H1 (cell line): ENCODE results near the gene TMEM127. TPM values are rescaled to one million over a fixed set of nuclear protein-coding genes. Genes with fewer than 3 reads are reported as not detected.
A peak's percentile ranks its signal among the peaks of the same experiment; 100 is the strongest.

Experiments
- CREB1 ChIP-seq: IDR thresholded peaks from 2 replicates; pipeline ENCODE4 v1.6.1; 2012; ENCODE audit warnings: inconsistent platforms
- FOSL1 ChIP-seq: IDR thresholded peaks from 2 replicates; pipeline ENCODE4 v1.6.1; 2011; ENCODE audit warnings: mild to moderate bottlenecking, low read depth, low read length, moderate library complexity; ENCODE audit not compliant: insufficient read depth
- NANOG ChIP-seq: IDR thresholded peaks from 2 replicates; pipeline ENCODE4 v1.6.1; 2011; ENCODE audit warnings: low read length, low read depth, mild to moderate bottlenecking, inconsistent platforms; ENCODE audit not compliant: insufficient read depth, poor library complexity, severe bottlenecking
- POLR2AphosphoS5 ChIP-seq: IDR thresholded peaks from 2 replicates; pipeline ENCODE4 v1.6.1; 2011; ENCODE audit warnings: low read depth, low read length
- TAF7 ChIP-seq: optimal IDR thresholded peaks from 2 replicates; pipeline ENCODE3; 2011; ENCODE audit warnings: low read depth, mild to moderate bottlenecking, inconsistent platforms, low read length, moderate library complexity, borderline replicate concordance
- USF2 ChIP-seq: IDR thresholded peaks from 2 replicates; pipeline ENCODE4 v1.6.1; 2011; ENCODE audit warnings: low read length, improper control_type of control experiment
- polyA plus RNA-seq, 7 experiments: library from polyadenylated mRNA; depleted of rRNA in 3 of 7; stranded (reverse) in 5 of 7; unstranded in 2 of 7; fragments of >200 nt in 5 of 7; fragments of 200-250 nt in 2 of 7; gene quantifications; 1 replicate in 5 of 7; 2 replicates in 1 of 7; 4 replicates in 1 of 7; pipeline versions ENCODE4 v1.2.1 to v1.2.3, GENCODE V29; 2011 to 2013; ENCODE audit warnings: missing spikeins in 2 of 7, mixed read lengths in 2 of 7
- total RNA-seq: library from RNA; stranded (reverse); fragmentation: NEBNext Ultra II Directional; extraction: Animal tissue kit (Norgen Biotek cat#: 25700); gene quantifications from 2 replicates; pipeline ENCODE4 v1.2.1, GENCODE V29; 2021
- TF ChIP-seq, protein P1 (sequence below): IDR thresholded peaks from 2 replicates; pipeline ENCODE4 v1.6.1; 2011; ENCODE audit warnings: low read depth, mild to moderate bottlenecking, low read length; ENCODE audit not compliant: insufficient read depth
- TF ChIP-seq, protein P2 (sequence below): fragments of 300-600 bp; sonication (generic); IDR thresholded peaks from 2 replicates; pipeline ENCODE4 v1.7.1; 2012; ENCODE audit warnings: low read length, moderate library complexity, mild to moderate bottlenecking, inconsistent platforms; ENCODE audit not compliant: insufficient replicate concordance

The TMEM127 gene
- total and polyA plus RNA-seq, 2 of the 8 experiments (the other 6 are each of a cell fraction or from before 2014, with no cell fraction given): 25.0 to 41.0 TPM

DNA sequence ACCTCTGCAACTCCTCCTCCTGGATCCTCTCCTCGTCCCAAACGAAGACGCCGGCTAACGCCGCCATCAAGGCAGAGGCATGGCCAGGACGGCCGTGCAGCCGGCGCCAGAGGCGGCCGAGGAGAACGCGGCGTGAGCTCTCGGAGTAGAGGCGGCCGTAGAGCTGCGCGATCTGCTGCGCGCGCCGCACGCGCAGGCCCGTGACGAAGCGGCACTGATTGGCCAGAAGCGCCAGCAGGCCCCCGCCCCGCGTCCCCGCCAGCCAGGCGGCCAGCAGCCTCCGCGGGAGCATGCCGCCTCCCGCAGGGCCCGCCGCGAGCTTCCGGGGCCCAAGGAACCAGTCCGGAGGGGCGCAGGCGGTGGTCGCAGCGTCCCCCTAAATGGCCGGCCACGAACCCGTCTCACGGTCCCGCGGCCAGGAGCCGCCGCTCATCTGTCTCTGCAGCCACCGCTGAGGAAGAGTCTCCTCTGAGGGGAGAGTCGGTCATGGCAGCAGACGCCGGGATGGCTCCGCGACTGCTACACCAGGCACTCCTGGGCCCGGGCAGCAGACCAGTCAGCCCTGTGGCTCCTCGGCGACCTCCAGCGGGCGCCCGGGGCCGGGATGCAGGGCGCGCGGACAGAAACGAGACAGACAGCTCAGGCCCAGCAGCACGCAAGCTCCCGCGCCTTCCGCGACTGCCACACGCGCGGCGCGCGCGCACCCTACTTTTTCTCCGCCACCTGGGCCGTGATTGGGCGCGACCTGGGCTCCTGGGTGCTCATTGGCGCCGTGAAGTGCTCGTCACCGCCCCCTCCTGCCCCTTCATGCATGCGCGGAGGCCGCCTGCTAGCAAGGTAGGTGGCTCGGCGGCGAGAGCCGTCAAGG lies 57.4 kb downstream of the TMEM127 start, which contains the start of gene STARD7 (continued):
- TF ChIP-seq, protein P1, sequence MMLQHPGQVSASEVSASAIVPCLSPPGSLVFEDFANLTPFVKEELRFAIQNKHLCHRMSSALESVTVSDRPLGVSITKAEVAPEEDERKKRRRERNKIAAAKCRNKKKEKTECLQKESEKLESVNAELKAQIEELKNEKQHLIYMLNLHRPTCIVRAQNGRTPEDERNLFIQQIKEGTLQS: no peak
- TF ChIP-seq, protein P2, sequence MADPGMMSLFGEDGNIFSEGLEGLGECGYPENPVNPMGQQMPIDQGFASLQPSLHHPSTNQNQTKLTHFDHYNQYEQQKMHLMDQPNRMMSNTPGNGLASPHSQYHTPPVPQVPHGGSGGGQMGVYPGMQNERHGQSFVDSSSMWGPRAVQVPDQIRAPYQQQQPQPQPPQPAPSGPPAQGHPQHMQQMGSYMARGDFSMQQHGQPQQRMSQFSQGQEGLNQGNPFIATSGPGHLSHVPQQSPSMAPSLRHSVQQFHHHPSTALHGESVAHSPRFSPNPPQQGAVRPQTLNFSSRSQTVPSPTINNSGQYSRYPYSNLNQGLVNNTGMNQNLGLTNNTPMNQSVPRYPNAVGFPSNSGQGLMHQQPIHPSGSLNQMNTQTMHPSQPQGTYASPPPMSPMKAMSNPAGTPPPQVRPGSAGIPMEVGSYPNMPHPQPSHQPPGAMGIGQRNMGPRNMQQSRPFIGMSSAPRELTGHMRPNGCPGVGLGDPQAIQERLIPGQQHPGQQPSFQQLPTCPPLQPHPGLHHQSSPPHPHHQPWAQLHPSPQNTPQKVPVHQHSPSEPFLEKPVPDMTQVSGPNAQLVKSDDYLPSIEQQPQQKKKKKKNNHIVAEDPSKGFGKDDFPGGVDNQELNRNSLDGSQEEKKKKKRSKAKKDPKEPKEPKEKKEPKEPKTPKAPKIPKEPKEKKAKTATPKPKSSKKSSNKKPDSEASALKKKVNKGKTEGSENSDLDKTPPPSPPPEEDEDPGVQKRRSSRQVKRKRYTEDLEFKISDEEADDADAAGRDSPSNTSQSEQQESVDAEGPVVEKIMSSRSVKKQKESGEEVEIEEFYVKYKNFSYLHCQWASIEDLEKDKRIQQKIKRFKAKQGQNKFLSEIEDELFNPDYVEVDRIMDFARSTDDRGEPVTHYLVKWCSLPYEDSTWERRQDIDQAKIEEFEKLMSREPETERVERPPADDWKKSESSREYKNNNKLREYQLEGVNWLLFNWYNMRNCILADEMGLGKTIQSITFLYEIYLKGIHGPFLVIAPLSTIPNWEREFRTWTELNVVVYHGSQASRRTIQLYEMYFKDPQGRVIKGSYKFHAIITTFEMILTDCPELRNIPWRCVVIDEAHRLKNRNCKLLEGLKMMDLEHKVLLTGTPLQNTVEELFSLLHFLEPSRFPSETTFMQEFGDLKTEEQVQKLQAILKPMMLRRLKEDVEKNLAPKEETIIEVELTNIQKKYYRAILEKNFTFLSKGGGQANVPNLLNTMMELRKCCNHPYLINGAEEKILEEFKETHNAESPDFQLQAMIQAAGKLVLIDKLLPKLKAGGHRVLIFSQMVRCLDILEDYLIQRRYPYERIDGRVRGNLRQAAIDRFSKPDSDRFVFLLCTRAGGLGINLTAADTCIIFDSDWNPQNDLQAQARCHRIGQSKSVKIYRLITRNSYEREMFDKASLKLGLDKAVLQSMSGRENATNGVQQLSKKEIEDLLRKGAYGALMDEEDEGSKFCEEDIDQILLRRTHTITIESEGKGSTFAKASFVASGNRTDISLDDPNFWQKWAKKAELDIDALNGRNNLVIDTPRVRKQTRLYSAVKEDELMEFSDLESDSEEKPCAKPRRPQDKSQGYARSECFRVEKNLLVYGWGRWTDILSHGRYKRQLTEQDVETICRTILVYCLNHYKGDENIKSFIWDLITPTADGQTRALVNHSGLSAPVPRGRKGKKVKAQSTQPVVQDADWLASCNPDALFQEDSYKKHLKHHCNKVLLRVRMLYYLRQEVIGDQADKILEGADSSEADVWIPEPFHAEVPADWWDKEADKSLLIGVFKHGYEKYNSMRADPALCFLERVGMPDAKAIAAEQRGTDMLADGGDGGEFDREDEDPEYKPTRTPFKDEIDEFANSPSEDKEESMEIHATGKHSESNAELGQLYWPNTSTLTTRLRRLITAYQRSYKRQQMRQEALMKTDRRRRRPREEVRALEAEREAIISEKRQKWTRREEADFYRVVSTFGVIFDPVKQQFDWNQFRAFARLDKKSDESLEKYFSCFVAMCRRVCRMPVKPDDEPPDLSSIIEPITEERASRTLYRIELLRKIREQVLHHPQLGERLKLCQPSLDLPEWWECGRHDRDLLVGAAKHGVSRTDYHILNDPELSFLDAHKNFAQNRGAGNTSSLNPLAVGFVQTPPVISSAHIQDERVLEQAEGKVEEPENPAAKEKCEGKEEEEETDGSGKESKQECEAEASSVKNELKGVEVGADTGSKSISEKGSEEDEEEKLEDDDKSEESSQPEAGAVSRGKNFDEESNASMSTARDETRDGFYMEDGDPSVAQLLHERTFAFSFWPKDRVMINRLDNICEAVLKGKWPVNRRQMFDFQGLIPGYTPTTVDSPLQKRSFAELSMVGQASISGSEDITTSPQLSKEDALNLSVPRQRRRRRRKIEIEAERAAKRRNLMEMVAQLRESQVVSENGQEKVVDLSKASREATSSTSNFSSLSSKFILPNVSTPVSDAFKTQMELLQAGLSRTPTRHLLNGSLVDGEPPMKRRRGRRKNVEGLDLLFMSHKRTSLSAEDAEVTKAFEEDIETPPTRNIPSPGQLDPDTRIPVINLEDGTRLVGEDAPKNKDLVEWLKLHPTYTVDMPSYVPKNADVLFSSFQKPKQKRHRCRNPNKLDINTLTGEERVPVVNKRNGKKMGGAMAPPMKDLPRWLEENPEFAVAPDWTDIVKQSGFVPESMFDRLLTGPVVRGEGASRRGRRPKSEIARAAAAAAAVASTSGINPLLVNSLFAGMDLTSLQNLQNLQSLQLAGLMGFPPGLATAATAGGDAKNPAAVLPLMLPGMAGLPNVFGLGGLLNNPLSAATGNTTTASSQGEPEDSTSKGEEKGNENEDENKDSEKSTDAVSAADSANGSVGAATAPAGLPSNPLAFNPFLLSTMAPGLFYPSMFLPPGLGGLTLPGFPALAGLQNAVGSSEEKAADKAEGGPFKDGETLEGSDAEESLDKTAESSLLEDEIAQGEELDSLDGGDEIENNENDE: no peak
- TF ChIP-seq FOSL1: no peak
- TF ChIP-seq CREB1: peak; percentile 78
- peak; percentile 18; the same call in 1 of the 2 replicates for TF ChIP-seq USF2
- peak; percentile 92 for TF ChIP-seq POLR2AphosphoS5
- TF ChIP-seq NANOG: no peak
- no peak for TF ChIP-seq TAF7
